ENCODE measurements around the gene PLEKHA7.

Gene PLEKHA7

DNA sequence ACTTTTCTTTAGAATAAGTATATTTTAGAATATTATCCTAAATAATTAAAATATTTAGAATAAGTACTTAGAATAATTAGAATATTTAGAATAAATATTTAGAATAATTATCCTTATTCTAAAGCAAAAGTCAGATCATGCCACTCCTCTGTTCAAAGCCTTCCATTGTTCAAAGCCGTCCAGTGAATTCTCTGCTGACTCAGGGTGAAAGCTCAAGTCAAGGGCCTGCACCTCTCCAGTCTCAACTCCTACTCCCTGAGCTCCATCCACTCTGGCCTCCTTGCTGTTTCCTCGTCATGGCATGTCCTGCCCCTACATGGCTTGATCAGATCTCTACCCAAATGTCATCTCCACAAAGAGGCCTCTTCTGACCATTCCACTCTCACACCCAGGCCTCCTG is 30.0 kb downstream of the PLEKHA7 start:
- Histone ChIP-seq H3K27ac (no peak overlapping the region), H3K79me2 (ENCODE audit: insufficient read depth, low read depth) (peaks cover 14% of the 10 kb centered on the region; the same call in 1 of the 2 replicates), H3K9ac (no peak overlapping the region), H3K36me3 (ENCODE audit: insufficient read depth) (no peaks in the 10 kb centered on the region), H2AFZ (ENCODE audit: low read depth) (no peak overlapping the region), H3K27me3 (ENCODE audit: insufficient read depth, low read depth) (no peaks in the 10 kb centered on the region), H4K20me1 (ENCODE audit: insufficient read depth) (no peaks in the 10 kb centered on the region), H3K4me3 (IDR thresholded peaks at IDR 0.05; ENCODE audit: insufficient read depth, low read depth, low read length) (no peak overlapping the region), H3K4me1 (ENCODE audit: low read depth, poor library complexity, severe bottlenecking) (peaks cover 74% of the 10 kb centered on the region), H3K4me2 (no peak overlapping the region)
- TF ChIP-seq, protein P1, sequence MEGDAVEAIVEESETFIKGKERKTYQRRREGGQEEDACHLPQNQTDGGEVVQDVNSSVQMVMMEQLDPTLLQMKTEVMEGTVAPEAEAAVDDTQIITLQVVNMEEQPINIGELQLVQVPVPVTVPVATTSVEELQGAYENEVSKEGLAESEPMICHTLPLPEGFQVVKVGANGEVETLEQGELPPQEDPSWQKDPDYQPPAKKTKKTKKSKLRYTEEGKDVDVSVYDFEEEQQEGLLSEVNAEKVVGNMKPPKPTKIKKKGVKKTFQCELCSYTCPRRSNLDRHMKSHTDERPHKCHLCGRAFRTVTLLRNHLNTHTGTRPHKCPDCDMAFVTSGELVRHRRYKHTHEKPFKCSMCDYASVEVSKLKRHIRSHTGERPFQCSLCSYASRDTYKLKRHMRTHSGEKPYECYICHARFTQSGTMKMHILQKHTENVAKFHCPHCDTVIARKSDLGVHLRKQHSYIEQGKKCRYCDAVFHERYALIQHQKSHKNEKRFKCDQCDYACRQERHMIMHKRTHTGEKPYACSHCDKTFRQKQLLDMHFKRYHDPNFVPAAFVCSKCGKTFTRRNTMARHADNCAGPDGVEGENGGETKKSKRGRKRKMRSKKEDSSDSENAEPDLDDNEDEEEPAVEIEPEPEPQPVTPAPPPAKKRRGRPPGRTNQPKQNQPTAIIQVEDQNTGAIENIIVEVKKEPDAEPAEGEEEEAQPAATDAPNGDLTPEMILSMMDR (conservative IDR thresholded peaks at IDR 0.05; ENCODE audit: low read depth, low read length) = no peak

DNA sequence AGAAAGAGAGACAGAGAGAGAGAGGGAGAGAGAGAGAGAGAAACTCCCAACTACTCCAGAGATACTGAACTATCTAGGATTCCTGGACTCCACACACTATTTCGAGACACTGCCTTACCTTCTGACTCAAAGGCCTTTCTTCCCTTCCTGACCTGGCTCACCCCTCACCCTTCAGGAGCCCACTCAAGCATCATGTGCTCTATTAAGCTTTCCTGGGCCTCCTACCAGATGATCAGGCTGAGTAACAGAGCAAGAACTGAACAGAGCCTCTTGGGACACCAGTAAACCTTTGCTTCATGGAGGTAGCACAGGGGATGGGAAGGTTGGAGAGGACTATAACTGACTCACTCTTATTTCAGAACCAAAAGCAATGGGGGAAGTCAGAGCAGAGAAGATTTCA is 31.4 kb downstream of the PLEKHA7 start:
- TF ChIP-seq, protein P1 (conservative IDR thresholded peaks at IDR 0.05; ENCODE audit: low read depth, low read length) = no peak
- peaks cover 60% of the 10 kb centered on the region for H3K4me1 ChIP-seq (ENCODE audit: low read depth, poor library complexity, severe bottlenecking)
- H3K79me2 ChIP-seq (ENCODE audit: insufficient read depth, low read depth) = peaks cover 14% of the 10 kb centered on the region; the same call in 1 of the 2 replicates

DNA sequence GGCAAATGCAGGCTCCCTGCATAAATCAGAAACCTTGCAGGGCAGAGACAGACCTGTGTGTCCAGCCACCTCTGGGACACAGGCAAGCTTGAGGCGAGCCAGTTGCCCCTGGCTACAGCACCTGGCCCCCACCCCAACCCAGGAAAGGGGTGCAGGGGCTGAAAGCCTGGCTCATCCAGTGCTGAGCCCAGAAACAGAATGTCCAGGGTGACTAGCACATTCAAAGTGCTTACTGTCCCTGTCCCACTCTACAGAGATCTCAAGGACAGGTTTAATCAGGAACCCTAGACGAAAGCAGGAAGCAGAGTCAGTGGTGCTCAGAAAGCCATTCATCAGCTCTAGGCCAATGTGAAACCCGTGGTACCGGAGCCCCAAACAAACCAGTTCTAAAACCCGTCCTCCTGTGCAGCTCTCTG is 31.9 kb downstream of the PLEKHA7 start:
- Histone ChIP-seq H3K27me3 (ENCODE audit: insufficient read depth, low read depth) (no peaks in the 10 kb centered on the region), H3K36me3 (ENCODE audit: insufficient read depth) (no peaks in the 10 kb centered on the region), H3K79me2 (ENCODE audit: insufficient read depth, low read depth) (peaks cover 14% of the 10 kb centered on the region; the same call in 1 of the 2 replicates), H3K4me3 (IDR thresholded peaks at IDR 0.05; ENCODE audit: insufficient read depth, low read depth, low read length) (no peak overlapping the region), H3K27ac (peak overlapping the region; percentile 29; the same call in 1 of the 2 replicates), H3K4me1 (ENCODE audit: low read depth, poor library complexity, severe bottlenecking) (peaks cover 54% of the 10 kb centered on the region), H3K9ac (peak overlapping the region; percentile 23; the same call in 1 of the 2 replicates), H3K4me2 (peak overlapping the region; percentile 87), H4K20me1 (ENCODE audit: insufficient read depth) (no peaks in the 10 kb centered on the region), H2AFZ (ENCODE audit: low read depth) (no peak overlapping the region)
- TF ChIP-seq, protein P1 (conservative IDR thresholded peaks at IDR 0.05; ENCODE audit: low read depth, low read length) = no peak

More for the DNA sequence above, 31.4 kb downstream of the PLEKHA7 start:
- Histone ChIP-seq H3K36me3 (ENCODE audit: insufficient read depth) (no peaks in the 10 kb centered on the region), H3K4me2 (peak overlapping the region; percentile 87; the same call in 1 of the 2 replicates), H3K27me3 (ENCODE audit: insufficient read depth, low read depth) (no peaks in the 10 kb centered on the region), H2AFZ (ENCODE audit: low read depth) (no peak overlapping the region), H3K9ac (peak overlapping the region; percentile 23; the same call in 1 of the 2 replicates), H3K4me3 (IDR thresholded peaks at IDR 0.05; ENCODE audit: insufficient read depth, low read depth, low read length) (no peak overlapping the region), H3K27ac (peak overlapping the region; percentile 29; the same call in 1 of the 2 replicates), H4K20me1 (ENCODE audit: insufficient read depth) (no peaks in the 10 kb centered on the region)

DNA sequence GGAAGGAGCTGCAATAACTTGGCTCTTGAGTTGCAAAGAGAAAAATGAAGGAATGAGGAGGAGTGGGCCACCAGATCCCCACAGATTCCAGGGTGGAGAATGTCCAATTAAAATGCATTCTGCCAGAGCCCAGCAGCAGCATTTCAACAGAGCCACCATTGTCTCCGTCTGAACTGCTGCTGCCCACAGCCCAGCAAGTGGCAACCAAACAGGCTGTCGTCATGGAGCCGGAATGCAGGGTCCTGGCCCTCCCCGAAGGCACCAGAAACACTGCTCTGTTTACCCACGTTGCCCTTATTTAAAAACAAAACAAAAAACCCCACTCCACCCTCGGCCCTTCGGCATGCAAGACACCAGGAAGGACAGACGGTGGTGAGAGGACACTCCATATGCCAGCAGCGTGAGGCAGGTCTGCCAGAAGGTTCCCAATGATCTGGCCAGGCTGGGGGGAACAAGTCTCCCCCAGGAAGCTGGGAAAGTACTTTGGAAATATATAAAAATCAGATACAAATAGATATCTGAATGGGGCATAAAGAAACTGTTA is 32.5 kb downstream of the PLEKHA7 start:
- H3K4me1 ChIP-seq (ENCODE audit: low read depth, poor library complexity, severe bottlenecking) = peaks cover 54% of the 10 kb centered on the region
- no peak overlapping the region for H3K4me3 ChIP-seq (IDR thresholded peaks at IDR 0.05; ENCODE audit: insufficient read depth, low read depth, low read length)
- peak overlapping the region; percentile 23; the same call in 1 of the 2 replicates for H3K9ac ChIP-seq
- no peaks in the 10 kb centered on the region for H4K20me1 ChIP-seq (ENCODE audit: insufficient read depth)
- no peaks in the 10 kb centered on the region for H3K27me3 ChIP-seq (ENCODE audit: insufficient read depth, low read depth)
- H3K79me2 ChIP-seq (ENCODE audit: insufficient read depth, low read depth) = peaks cover 14% of the 10 kb centered on the region; the same call in 1 of the 2 replicates
- H3K27ac ChIP-seq = peak overlapping the region; percentile 29; the same call in 1 of the 2 replicates
- no peak overlapping the region for H2AFZ ChIP-seq (ENCODE audit: low read depth)
- TF ChIP-seq, protein P1 (conservative IDR thresholded peaks at IDR 0.05; ENCODE audit: low read depth, low read length) = no peak
- peak overlapping the region; percentile 87 for H3K4me2 ChIP-seq
- no peaks in the 10 kb centered on the region for H3K36me3 ChIP-seq (ENCODE audit: insufficient read depth)
